Lung (tissue), 12 donors: Measurements from ENCODE around the gene FBN1. TPM values are rescaled to one million over a fixed set of nuclear protein-coding genes. Genes with fewer than 3 reads are reported as not detected.
A peak's percentile ranks its signal among the peaks of the same experiment; 100 is the strongest.

Experiments used
- ATAC-seq: fragments of 200-7000 bp; cut with Tn5 transposase; one replicate; pipeline ENCODE4 v1.9.1; 2020; ENCODE audit warnings: moderate number of reproducible peaks; ENCODE audit not compliant: insufficient read depth, low FRiP score
- DNase-seq, 3 donors: peaks; one replicate each; pipeline ENCODE4 v3.0.0-alpha.2; 2013 to 2017
- H3K27ac ChIP-seq, 2 donors: one replicate each; pipeline ENCODE4 v1.5.1; 2013; ENCODE audit warnings: mild to moderate bottlenecking in 2 of 2, moderate library complexity in 2 of 2, control low read depth in 1 of 2, inconsistent platforms in 1 of 2, low read depth in 1 of 2, low read length in 1 of 2
- H3K27me3 ChIP-seq, 3 donors: one replicate each; pipeline ENCODE4 v1.5.1; 2013; ENCODE audit warnings: low read length in 2 of 3; ENCODE audit not compliant: control insufficient read depth in 3 of 3, insufficient read depth in 3 of 3
- H3K36me3 ChIP-seq, 4 donors: one replicate each; pipeline ENCODE4 v1.5.1; 2013; ENCODE audit warnings: low read length in 4 of 4, mild to moderate bottlenecking in 1 of 4, moderate library complexity in 1 of 4; ENCODE audit not compliant: control insufficient read depth in 4 of 4, insufficient read depth in 4 of 4
- H3K4me1 ChIP-seq, 5 donors: one replicate each; pipeline ENCODE4 v1.5.1; 2013; ENCODE audit warnings: low read length in 5 of 5, mild to moderate bottlenecking in 2 of 5, moderate library complexity in 1 of 5; ENCODE audit not compliant: control insufficient read depth in 5 of 5, insufficient read depth in 5 of 5
- H3K4me3 ChIP-seq: one replicate; pipeline ENCODE4 v1.5.1; 2013; ENCODE audit warnings: mild to moderate bottlenecking, control low read depth, moderate library complexity
- H3K9ac ChIP-seq, 2 donors: one replicate each; pipeline ENCODE4 v1.5.1; 2013; ENCODE audit warnings: low read length in 2 of 2, control low read depth in 1 of 2; ENCODE audit not compliant: insufficient read depth in 1 of 2
- H3K9me3 ChIP-seq, 4 donors: one replicate each; pipeline ENCODE4 v1.5.1; 2013; ENCODE audit warnings: low read length in 3 of 4, mild to moderate bottlenecking in 1 of 4, moderate library complexity in 1 of 4; ENCODE audit not compliant: control insufficient read depth in 4 of 4, insufficient read depth in 3 of 4
- CTCF ChIP-seq: IDR thresholded peaks from 2 replicates; pipeline ENCODE4 v1.5.1; 2012; ENCODE audit warnings: mild to moderate bottlenecking; ENCODE audit errors: control extremely low read depth, extremely low read depth
- WGBS, 2 donors: extraction: QIAGEN DNeasy Blood & Tissue Kit; methylation state at CpG; one replicate each; pipeline ENCODE4 v1.1.7; 2013; 5-methylcytosine and 5-hydroxymethylcytosine counted together
- polyA plus RNA-seq, 2 donors: library from polyadenylated mRNA; stranded (reverse); fragments of 200-250 nt; gene quantifications; one replicate each; pipeline ENCODE4 v1.2.1, GENCODE V29; 2013
- total RNA-seq, 2 donors: library from RNA; depleted of rRNA in 1 of 2; stranded (reverse); fragments of >200 nt in 1 of 2; gene quantifications; one replicate each; pipeline ENCODE4 v1.2.1, GENCODE V29; 2014 to 2021
- donor health status: control.
- donor health status: control.
- donor health status: Bipolar disorder and iron deficiency.
- donor health status: healthy.
- donor health status: DM: yes; HTN: yes; CAD: no.

FBN1 gene
- total and polyA plus RNA-seq, 4 donors, result 6.0 to 170 (median 60.8) TPM

GRCh38 chr15:48577469-48577868 is 68.0 kb downstream of the FBN1 start:
- ATAC-seq, result no peak
- Histone ChIP-seq H3K4me3 (no peak overlapping the region), H3K27ac (no peak overlapping the region), H3K4me1 (peaks cover 0 to 10% (median 8%) of the 10 kb centered on the region in 5 donors), H3K27me3 (no peaks in the 10 kb centered on the region), H3K9me3 (no peaks in the 10 kb centered on the region), H3K9ac (no peak overlapping the region), H3K36me3 (no peaks in the 10 kb centered on the region)
- WGBS, 2 donors, result 71 to 84% methylated on average over 7 of the region's 7 CpGs
- TF ChIP-seq CTCF, result no peak
- peak in 2 of 3 donors; percentile 46 to 57 for DNase-seq

GRCh38 chr15:48574187-48574586 is 71.3 kb downstream of the FBN1 start:
- H3K9ac ChIP-seq, result no peak overlapping the region
- no peak overlapping the region for H3K4me3 ChIP-seq
- H3K27me3 ChIP-seq, result no peaks in the 10 kb centered on the region
- no peak overlapping the region for H3K27ac ChIP-seq
- H3K36me3 ChIP-seq, result peaks cover 0 to 2% (median 0%) of the 10 kb centered on the region in 4 donors
- peaks cover 0 to 8% (median 0%) of the 10 kb centered on the region in 5 donors for H3K4me1 ChIP-seq
- ATAC-seq (no peak), DNase-seq (no peak)
- no peaks in the 10 kb centered on the region for H3K9me3 ChIP-seq
- no peak for TF ChIP-seq CTCF

GRCh38 chr15:48573780-48574179 is 71.7 kb downstream of the FBN1 start:
- no peak for TF ChIP-seq CTCF

GRCh38 chr15:48572823-48573222 is 72.7 kb downstream of the FBN1 start:
- TF ChIP-seq CTCF, result no peak
- Histone ChIP-seq H3K4me3 (no peak overlapping the region), H3K27me3 (no peaks in the 10 kb centered on the region), H3K9ac (no peak overlapping the region), H3K36me3 (peaks cover 0 to 2% (median 0%) of the 10 kb centered on the region in 4 donors), H3K9me3 (no peaks in the 10 kb centered on the region), H3K4me1 (peaks cover 0 to 8% (median 0%) of the 10 kb centered on the region in 5 donors), H3K27ac (no peak overlapping the region)
- DNase-seq, result no peak
- 91 to 96% methylated on average over 5 of the region's 5 CpGs for WGBS, 2 donors
- ATAC-seq, result no peak

More at GRCh38 chr15:48573780-48574179, 71.7 kb downstream of the FBN1 start:
- Histone ChIP-seq H3K9ac (no peak overlapping the region), H3K9me3 (no peaks in the 10 kb centered on the region), H3K4me1 (peaks cover 0 to 8% (median 0%) of the 10 kb centered on the region in 5 donors), H3K36me3 (peaks cover 0 to 2% (median 0%) of the 10 kb centered on the region in 4 donors), H3K27me3 (no peaks in the 10 kb centered on the region), H3K27ac (no peak overlapping the region), H3K4me3 (no peak overlapping the region)
- ATAC-seq, result no peak
- DNase-seq, result no peak
- WGBS, 2 donors, result 92 to 98% methylated on average over 4 of the region's 4 CpGs
